Measurements from ENCODE around the gene ADD3.
"Not testable (repeated sequence)": the region's sequence is repeated elsewhere in the genome, so short reads cannot be mapped to it uniquely, and the experiment has no call there.

Gene ADD3

GRCh38 chr10:110113670-110114337 is 106.0 kb downstream of the ADD3 start:
- DNase-seq = no peak

- DNase-seq = not testable (repeated sequence)
Measured at GRCh38 chr10:110114668-110115067, 106.9 kb downstream of the ADD3 start.

- no peak for DNase-seq
Measured at GRCh38 chr10:110115784-110116520, 108.2 kb downstream of the ADD3 start.

- no peak for DNase-seq
Measured at GRCh38 chr10:110118891-110119621, 111.3 kb downstream of the ADD3 start.

GRCh38 chr10:110123594-110123993 is 115.8 kb downstream of the ADD3 start:
- DNase-seq = no peak

GRCh38 chr10:110129490-110129889 is 121.7 kb downstream of the ADD3 start:
- DNase-seq = no peak

GRCh38 chr10:110134917-110135316 is 127.1 kb downstream of the ADD3 start:
- DNase-seq = no peak

- DNase-seq = not testable (repeated sequence)
Measured at GRCh38 chr10:110135836-110136235, 128.1 kb downstream of the ADD3 start.

- DNase-seq = peak; percentile 28 to 56
Measured at GRCh38 chr10:110137142-110137545, 129.4 kb downstream of the ADD3 start.

GRCh38 chr10:110138197-110138812 is 130.5 kb downstream of the ADD3 start:
- DNase-seq = peak; percentile 28 to 70

GRCh38 chr10:110141185-110141584 is 133.4 kb downstream of the ADD3 start:
- no peak for DNase-seq

- no peak for DNase-seq
Measured at GRCh38 chr10:110141871-110142635, 134.3 kb downstream of the ADD3 start.

- no peak for DNase-seq
Measured at GRCh38 chr10:110142965-110143364, 135.2 kb downstream of the ADD3 start.

- DNase-seq = no peak
Measured at GRCh38 chr10:110144507-110144906, 136.7 kb downstream of the ADD3 start.

- no peak for DNase-seq
Measured at GRCh38 chr10:110147961-110148360, 140.2 kb downstream of the ADD3 start.

- no peak for DNase-seq
Measured at GRCh38 chr10:110149259-110149658, 141.5 kb downstream of the ADD3 start.

- DNase-seq = no peak
Measured at GRCh38 chr10:110150046-110150445, 142.3 kb downstream of the ADD3 start.

- no peak for DNase-seq
Measured at GRCh38 chr10:110150981-110151380, 143.2 kb downstream of the ADD3 start.

- peak; percentile 9 to 50 for DNase-seq
Measured at GRCh38 chr10:110151467-110151866, 143.7 kb downstream of the ADD3 start.

- DNase-seq = no peak
Measured at GRCh38 chr10:110151971-110152370, 144.2 kb downstream of the ADD3 start.

GRCh38 chr10:110153396-110153795 is 145.6 kb downstream of the ADD3 start:
- peak; percentile 6 to 22 for DNase-seq

GRCh38 chr10:110156046-110156445 is 148.3 kb downstream of the ADD3 start:
- no peak for DNase-seq
